HEK293 (cell line): ENCODE data around the gene VASP.

Source experiments
- CTCF ChIA-PET: fragments of 350-600 bp; formaldehyde crosslinking; extraction: SDS; loops from one replicate; lab custom pipeline; 2021; ENCODE audit warnings: antibody characterized with exemption; lab: Yijun Ruan, JAX
- POLR2A ChIA-PET: fragments of 300-600 bp; formaldehyde crosslinking; extraction: SDS; loops from one replicate; lab custom pipeline; 2020; ENCODE audit warnings: antibody characterized with exemption, inconsistent platforms; lab: Yijun Ruan, JAX
- H3K27ac ChIP-seq: fragments of 200-500 bp; sonication (Bioruptor generic); 2 replicates; pipeline ENCODE4 v1.5.1; 2014; ENCODE audit warnings: low read depth, low read length, control low read depth, inconsistent platforms; ENCODE audit errors: extremely low read depth
- H3K36me3 ChIP-seq, 2 experiments: fragments of 200-500 bp in 1 of 2; sonication (Bioruptor generic) in 1 of 2; 1 replicate in 1 of 2; 2 replicates in 1 of 2; pipeline ENCODE4 v1.5.1; 2014 to 2017; ENCODE audit warnings: inconsistent platforms in 2 of 2, low read length in 2 of 2; ENCODE audit not compliant: control insufficient read depth in 2 of 2, insufficient read depth in 1 of 2
- H3K4me1 ChIP-seq: fragments of 200-500 bp; sonication (Bioruptor generic); 2 replicates; pipeline ENCODE4 v1.5.1; 2014; ENCODE audit warnings: mild to moderate bottlenecking, low read length, inconsistent platforms; ENCODE audit not compliant: control insufficient read depth, insufficient read depth
- H3K4me3 ChIP-seq: 2 replicates; pipeline ENCODE4 v1.5.1; 2011; ENCODE audit warnings: low read depth, mild to moderate bottlenecking, control low read depth, low read length, moderate library complexity
- H3K9me3 ChIP-seq: fragments of 200-500 bp; sonication (Bioruptor generic); 2 replicates; pipeline ENCODE4 v1.5.1; 2014; ENCODE audit warnings: low read depth, low read length, inconsistent platforms; ENCODE audit not compliant: control insufficient read depth, insufficient read depth
- EGR2 ChIP-seq: fragments of 450-650 bp; formaldehyde crosslinking; IDR thresholded peaks from 2 replicates; pipeline ENCODE4 v1.5.1; 2016; ENCODE audit warnings: low read depth, missing biosample characterization, missing genetic modification characterization
- GLIS1 ChIP-seq: fragments of 450-650 bp; formaldehyde crosslinking; IDR thresholded peaks from 2 replicates; pipeline ENCODE4 v1.5.1; 2016; ENCODE audit warnings: missing biosample characterization, missing genetic modification characterization
- KLF1 ChIP-seq: fragments of 450-650 bp; formaldehyde crosslinking; IDR thresholded peaks from 2 replicates; pipeline ENCODE4 v1.5.1; 2016; ENCODE audit warnings: missing biosample characterization, missing genetic modification characterization
- ZBTB48 ChIP-seq: fragments of 450-650 bp; formaldehyde crosslinking; IDR thresholded peaks from 2 replicates; pipeline ENCODE4 v1.5.1; 2016; ENCODE audit warnings: missing biosample characterization, missing genetic modification characterization
- ZFHX2 ChIP-seq: fragments of 450-650 bp; formaldehyde crosslinking; conservative IDR thresholded peaks from 2 replicates; pipeline ENCODE4 v1.5.1; 2016; ENCODE audit warnings: missing biosample characterization, missing genetic modification characterization
- ZFP69B ChIP-seq: fragments of 450-650 bp; formaldehyde crosslinking; IDR thresholded peaks from 2 replicates; pipeline ENCODE4 v1.5.1; 2016; ENCODE audit warnings: missing biosample characterization, missing genetic modification characterization
- ZNF121 ChIP-seq: fragments of 450-650 bp; formaldehyde crosslinking; IDR thresholded peaks from 2 replicates; pipeline ENCODE4 v1.5.1; 2016; ENCODE audit warnings: missing biosample characterization, missing genetic modification characterization
- ZNF239 ChIP-seq: fragments of 450-650 bp; formaldehyde crosslinking; IDR thresholded peaks from 2 replicates; pipeline ENCODE4 v1.5.1; 2016; ENCODE audit warnings: missing biosample characterization, missing genetic modification characterization
- ZNF530 ChIP-seq: fragments of 450-650 bp; formaldehyde crosslinking; IDR thresholded peaks from 2 replicates; pipeline ENCODE4 v1.5.1; 2016; ENCODE audit warnings: low read depth, missing biosample characterization, missing genetic modification characterization
- ZNF768 ChIP-seq: fragments of 450-650 bp; formaldehyde crosslinking; IDR thresholded peaks from 2 replicates; pipeline ENCODE4 v1.5.1; 2018; ENCODE audit warnings: missing biosample characterization, mild to moderate bottlenecking, missing genetic modification characterization
- TF ChIP-seq, protein P1 (sequence below): fragments of 450-650 bp; formaldehyde crosslinking; IDR thresholded peaks from 2 replicates; pipeline ENCODE4 v1.5.1; 2016; ENCODE audit warnings: missing biosample characterization, missing genetic modification characterization
- TF ChIP-seq, protein P2 (sequence below): fragments of 450-650 bp; formaldehyde crosslinking; IDR thresholded peaks from 2 replicates; pipeline ENCODE4 v1.5.1; 2016; ENCODE audit warnings: missing biosample characterization, missing genetic modification characterization, borderline replicate concordance
- TF ChIP-seq, protein P3 (sequence below): fragments of 450-650 bp; formaldehyde crosslinking; IDR thresholded peaks from 2 replicates; pipeline ENCODE4 v1.5.1; 2016; ENCODE audit warnings: missing biosample characterization, missing genetic modification characterization

VASP gene

DNA sequence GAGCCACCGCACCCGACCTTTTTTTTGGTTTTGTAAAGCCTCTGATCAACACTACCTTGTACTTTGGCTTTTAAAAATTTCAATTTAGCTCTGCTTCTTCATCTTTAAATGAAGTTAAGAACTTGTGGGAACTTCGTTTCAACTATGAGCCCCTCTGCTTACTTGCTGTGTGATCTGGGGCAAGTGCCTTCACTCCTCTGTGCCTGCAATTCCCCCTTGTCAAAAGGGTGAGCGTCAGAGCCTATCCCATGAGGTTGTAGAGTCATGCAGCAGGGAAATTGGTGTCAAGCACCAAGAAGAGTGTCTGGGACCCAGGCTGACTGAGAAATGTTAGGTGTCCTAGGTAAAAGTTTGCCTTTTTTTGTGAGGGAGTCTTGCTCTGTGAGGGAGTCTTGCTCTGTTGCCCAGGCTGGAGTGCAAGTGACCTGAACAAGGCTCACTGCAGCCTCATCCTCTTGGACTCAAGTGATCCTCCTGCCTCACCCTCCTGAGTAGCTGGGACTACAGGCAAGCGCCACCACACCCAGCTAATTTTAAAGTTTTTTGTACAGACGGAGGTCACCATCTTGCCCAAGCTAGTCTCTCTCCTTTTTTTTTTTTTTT is 5.7 kb downstream of the VASP start:
- Histone ChIP-seq H3K4me3 (no peak overlapping the region), H3K27ac (no peak overlapping the region), H3K36me3 (peaks cover 0 to 7% of the 10 kb centered on the region in 2 experiments; a peak in 2 of 3 replicates), H3K4me1 (peaks cover 9% of the 10 kb centered on the region), H3K9me3 (no peaks in the 10 kb centered on the region)
- TF ChIP-seq ZNF121 (tag by site-specific recombination) (0 out of 2 replicates have a peak, but pooled peaks have one; percentile 30), ZBTB48 (tag by site-specific recombination) (no peak), ZNF239 (tag by site-specific recombination) (peak; percentile 95)
- POLR2A ChIA-PET, result interaction anchor here (1.1 kb wide), 1 partner anchor 71 kb away, joined by 3 read pairs; no protein-coding TSS in a partner anchor
- CTCF ChIA-PET, result interaction anchor here (0.6 to 4.5 kb wide), 4 partner anchors 16 to 93 kb away, joined by 3 to 17 read pairs (median 4); partner anchors contain the start of gene RTN2

DNA sequence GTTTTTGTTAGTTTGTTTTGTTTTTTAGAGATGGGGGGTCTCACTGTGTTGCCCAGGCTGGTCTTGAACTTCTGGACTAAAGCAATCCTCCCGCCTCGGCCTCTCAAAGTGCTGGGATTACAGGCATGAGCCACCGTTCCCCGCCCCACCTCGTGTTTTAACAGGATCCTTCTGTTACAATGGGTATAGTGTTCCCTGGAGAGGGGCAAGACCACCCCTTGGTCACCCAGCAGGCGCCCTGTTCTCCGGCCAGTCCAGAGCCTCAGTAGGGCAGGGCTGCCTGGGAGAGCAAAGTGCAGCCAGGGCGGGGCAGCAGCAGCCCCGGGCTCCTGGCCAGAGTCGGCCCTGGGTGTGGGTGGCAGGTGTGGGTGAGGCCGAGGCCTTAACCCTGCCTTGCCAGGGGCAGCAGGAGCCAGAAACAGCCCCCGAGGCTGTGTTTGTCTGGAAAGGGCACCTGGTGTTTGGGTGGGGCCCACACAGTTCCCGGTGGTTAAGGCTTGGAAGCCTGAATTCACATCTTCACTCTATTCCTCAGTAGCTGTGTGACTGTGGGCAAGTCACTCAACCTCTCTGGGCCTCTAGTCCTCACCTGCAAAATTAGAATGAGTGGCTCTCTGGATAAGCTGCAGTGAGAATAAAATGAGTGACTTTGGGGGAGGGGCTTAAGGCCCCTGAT is 7.2 kb downstream of the VASP start:
- peaks cover 3% of the 10 kb centered on the region for H3K4me1 ChIP-seq
- H3K9me3 ChIP-seq, result no peaks in the 10 kb centered on the region
- peak; percentile 49 for TF ChIP-seq KLF1 (tag by site-specific recombination)
- TF ChIP-seq, protein P1, sequence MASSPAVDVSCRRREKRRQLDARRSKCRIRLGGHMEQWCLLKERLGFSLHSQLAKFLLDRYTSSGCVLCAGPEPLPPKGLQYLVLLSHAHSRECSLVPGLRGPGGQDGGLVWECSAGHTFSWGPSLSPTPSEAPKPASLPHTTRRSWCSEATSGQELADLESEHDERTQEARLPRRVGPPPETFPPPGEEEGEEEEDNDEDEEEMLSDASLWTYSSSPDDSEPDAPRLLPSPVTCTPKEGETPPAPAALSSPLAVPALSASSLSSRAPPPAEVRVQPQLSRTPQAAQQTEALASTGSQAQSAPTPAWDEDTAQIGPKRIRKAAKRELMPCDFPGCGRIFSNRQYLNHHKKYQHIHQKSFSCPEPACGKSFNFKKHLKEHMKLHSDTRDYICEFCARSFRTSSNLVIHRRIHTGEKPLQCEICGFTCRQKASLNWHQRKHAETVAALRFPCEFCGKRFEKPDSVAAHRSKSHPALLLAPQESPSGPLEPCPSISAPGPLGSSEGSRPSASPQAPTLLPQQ (tag by site-specific recombination), result peak; percentile 60
- TF ChIP-seq, protein P2, sequence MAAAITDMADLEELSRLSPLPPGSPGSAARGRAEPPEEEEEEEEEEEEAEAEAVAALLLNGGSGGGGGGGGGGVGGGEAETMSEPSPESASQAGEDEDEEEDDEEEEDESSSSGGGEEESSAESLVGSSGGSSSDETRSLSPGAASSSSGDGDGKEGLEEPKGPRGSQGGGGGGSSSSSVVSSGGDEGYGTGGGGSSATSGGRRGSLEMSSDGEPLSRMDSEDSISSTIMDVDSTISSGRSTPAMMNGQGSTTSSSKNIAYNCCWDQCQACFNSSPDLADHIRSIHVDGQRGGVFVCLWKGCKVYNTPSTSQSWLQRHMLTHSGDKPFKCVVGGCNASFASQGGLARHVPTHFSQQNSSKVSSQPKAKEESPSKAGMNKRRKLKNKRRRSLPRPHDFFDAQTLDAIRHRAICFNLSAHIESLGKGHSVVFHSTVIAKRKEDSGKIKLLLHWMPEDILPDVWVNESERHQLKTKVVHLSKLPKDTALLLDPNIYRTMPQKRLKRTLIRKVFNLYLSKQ (tag by site-specific recombination), result no peak
- peak; percentile 84 for TF ChIP-seq ZFHX2 (tag by site-specific recombination)
- TF ChIP-seq ZFP69B (tag by site-specific recombination), result peak; percentile 54; the same call in 1 of the 2 replicates
- peak; percentile 63; the same call in 1 of the 2 replicates for TF ChIP-seq ZNF121 (tag by site-specific recombination)
- TF ChIP-seq, protein P3, sequence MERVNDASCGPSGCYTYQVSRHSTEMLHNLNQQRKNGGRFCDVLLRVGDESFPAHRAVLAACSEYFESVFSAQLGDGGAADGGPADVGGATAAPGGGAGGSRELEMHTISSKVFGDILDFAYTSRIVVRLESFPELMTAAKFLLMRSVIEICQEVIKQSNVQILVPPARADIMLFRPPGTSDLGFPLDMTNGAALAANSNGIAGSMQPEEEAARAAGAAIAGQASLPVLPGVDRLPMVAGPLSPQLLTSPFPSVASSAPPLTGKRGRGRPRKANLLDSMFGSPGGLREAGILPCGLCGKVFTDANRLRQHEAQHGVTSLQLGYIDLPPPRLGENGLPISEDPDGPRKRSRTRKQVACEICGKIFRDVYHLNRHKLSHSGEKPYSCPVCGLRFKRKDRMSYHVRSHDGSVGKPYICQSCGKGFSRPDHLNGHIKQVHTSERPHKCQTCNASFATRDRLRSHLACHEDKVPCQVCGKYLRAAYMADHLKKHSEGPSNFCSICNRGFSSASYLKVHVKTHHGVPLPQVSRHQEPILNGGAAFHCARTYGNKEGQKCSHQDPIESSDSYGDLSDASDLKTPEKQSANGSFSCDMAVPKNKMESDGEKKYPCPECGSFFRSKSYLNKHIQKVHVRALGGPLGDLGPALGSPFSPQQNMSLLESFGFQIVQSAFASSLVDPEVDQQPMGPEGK, result no peak
- peak; percentile 84 for TF ChIP-seq ZNF768 (tag by site-specific recombination)
- TF ChIP-seq EGR2 (tag by site-specific recombination), result peak; percentile 85
- H3K27ac ChIP-seq, result no peak overlapping the region
- no peak overlapping the region for H3K4me3 ChIP-seq
- POLR2A ChIA-PET, result interaction anchor here (1.2 kb wide), 1 partner anchor 255 kb away, joined by 3 read pairs; the partner anchor contains the start of gene SIX5
- H3K36me3 ChIP-seq, result peaks cover 0 to 14% of the 10 kb centered on the region in 2 experiments; a peak in 2 of 3 replicates
- CTCF ChIA-PET, result no interaction called here

DNA sequence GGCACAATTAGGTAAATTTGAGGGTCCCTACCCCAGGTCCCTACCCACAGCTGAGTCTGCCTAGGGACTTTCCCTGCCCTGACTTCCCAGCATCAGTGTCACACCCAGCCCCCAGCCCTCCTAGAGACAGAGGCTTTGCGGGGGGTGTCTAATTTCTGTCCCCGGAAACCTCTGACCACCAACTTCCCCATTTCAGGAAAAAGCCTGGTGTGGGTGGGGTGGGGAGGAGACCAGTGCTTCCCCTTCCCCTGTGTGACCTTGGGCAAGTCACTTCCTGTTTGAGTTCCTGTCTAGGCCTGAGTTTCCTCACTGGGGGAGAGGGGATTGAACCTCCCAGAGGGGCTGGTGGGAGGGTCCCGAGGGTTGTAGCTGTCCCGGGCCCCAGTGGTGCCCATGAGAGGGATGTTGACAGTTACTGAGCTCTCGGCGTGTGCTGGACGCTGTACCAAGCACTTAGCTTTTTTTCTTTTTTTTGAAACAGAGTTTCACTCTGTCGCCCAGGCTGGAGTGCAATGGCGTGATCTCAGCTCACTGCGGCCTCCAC is 7.9 kb downstream of the VASP start:
- POLR2A ChIA-PET, result interaction anchor here (1.2 to 1.4 kb wide), 2 partner anchors 7 to 254 kb away, joined by 3 to 4 read pairs; partner anchors contain the start of gene SIX5

More for the DNA sequence above, 7.9 kb downstream of the VASP start:
- Histone ChIP-seq H3K9me3 (no peaks in the 10 kb centered on the region), H3K27ac (no peak overlapping the region), H3K36me3 (peaks cover 0 to 17% of the 10 kb centered on the region in 2 experiments; a peak in 2 of 3 replicates), H3K4me3 (no peak overlapping the region), H3K4me1 (no peaks in the 10 kb centered on the region)
- CTCF ChIA-PET, result interaction anchor here (0.6 to 1.7 kb wide), 5 partner anchors 30 to 246 kb away, joined by 4 to 5 read pairs (median 4); no protein-coding TSS in a partner anchor
- peak; percentile 36 for TF ChIP-seq GLIS1 (tag by site-specific recombination)
- TF ChIP-seq ZNF530 (tag by site-specific recombination), result no peak
